Retinal pigment epithelial cell (primary cell): ENCODE data around the gene GALC.

Source experiments
- DNase-seq: peaks from one replicate; pipeline ENCODE4 v3.0.0-alpha.2; 2010; ENCODE audit warnings: low read depth
- H3K4me3 ChIP-seq: 2 replicates; pipeline ENCODE4 v1.5.1; 2011; ENCODE audit warnings: mild to moderate bottlenecking, low read length, control low read depth, moderate library complexity
- CTCF ChIP-seq: conservative IDR thresholded peaks from 2 replicates; pipeline ENCODE4 v1.5.1; 2011; ENCODE audit warnings: low read depth, low read length, control low read depth, inconsistent platforms

The GALC gene

GRCh38 chr14:87888136-87888999, 104.6 kb downstream of the GALC start:
- no peak overlapping the region for H3K4me3 ChIP-seq
- DNase-seq = no peak
- peak; percentile 48 for TF ChIP-seq CTCF

- H3K4me3 ChIP-seq = no peak overlapping the region
- no peak for TF ChIP-seq CTCF
- DNase-seq = no peak
These were observed 109.2 kb downstream of the GALC start for GRCh38 chr14:87883750-87884149.
